NB4 (cell line): ENCODE measurements around the gene SPG21.

Experiments
- CTCF ChIP-seq: IDR thresholded peaks from one replicate; pipeline ENCODE4 v1.5.1; 2012; ENCODE audit warnings: low read depth, low read length
- MAX ChIP-seq: IDR thresholded peaks from 2 replicates; pipeline ENCODE4 v1.6.1; 2011; ENCODE audit warnings: low read depth, low read length
- POLR2A ChIP-seq: IDR thresholded peaks from 2 replicates; pipeline ENCODE4 v1.6.1; 2011; ENCODE audit warnings: mild to moderate bottlenecking; ENCODE audit not compliant: insufficient read length; ENCODE audit errors: extremely low read depth

GRCh38 chr15:64915518-64916227, 74.0 kb downstream of the SPG21 start:
- no peak for TF ChIP-seq CTCF
- no peak for TF ChIP-seq POLR2A
- no peak for TF ChIP-seq MAX
